Stomach (tissue), 4 donors: ENCODE results near the gene PPM1E.

Experiments used
- EP300 ChIP-seq: sonication (generic); formaldehyde crosslinking; IDR thresholded peaks from one replicate; pipeline ENCODE4 v1.6.1; 2017; ENCODE audit warnings: antibody characterized with exemption
- TF ChIP-seq, protein P1 (sequence below), 7 experiments: fragments of 450-650 bp in 4 of 7; fragments of 200-600 bp in 3 of 7; sonication (generic) in 3 of 7; IDR thresholded peaks; one replicate each; pipeline ENCODE4 v1.5.1; 2016 to 2019; ENCODE audit warnings: antibody characterized with exemption in 7 of 7, control low read depth in 2 of 7, mild to moderate bottlenecking in 1 of 7

- TF ChIP-seq, protein P1, sequence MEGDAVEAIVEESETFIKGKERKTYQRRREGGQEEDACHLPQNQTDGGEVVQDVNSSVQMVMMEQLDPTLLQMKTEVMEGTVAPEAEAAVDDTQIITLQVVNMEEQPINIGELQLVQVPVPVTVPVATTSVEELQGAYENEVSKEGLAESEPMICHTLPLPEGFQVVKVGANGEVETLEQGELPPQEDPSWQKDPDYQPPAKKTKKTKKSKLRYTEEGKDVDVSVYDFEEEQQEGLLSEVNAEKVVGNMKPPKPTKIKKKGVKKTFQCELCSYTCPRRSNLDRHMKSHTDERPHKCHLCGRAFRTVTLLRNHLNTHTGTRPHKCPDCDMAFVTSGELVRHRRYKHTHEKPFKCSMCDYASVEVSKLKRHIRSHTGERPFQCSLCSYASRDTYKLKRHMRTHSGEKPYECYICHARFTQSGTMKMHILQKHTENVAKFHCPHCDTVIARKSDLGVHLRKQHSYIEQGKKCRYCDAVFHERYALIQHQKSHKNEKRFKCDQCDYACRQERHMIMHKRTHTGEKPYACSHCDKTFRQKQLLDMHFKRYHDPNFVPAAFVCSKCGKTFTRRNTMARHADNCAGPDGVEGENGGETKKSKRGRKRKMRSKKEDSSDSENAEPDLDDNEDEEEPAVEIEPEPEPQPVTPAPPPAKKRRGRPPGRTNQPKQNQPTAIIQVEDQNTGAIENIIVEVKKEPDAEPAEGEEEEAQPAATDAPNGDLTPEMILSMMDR (IDR thresholded peaks at IDR 0.05): no peak
- no peak for TF ChIP-seq EP300
These were observed 85.4 kb downstream of the PPM1E start for GRCh38 chr17:58840820-58841612.
